Measurements from ENCODE around the gene ISCA1.

DNA sequence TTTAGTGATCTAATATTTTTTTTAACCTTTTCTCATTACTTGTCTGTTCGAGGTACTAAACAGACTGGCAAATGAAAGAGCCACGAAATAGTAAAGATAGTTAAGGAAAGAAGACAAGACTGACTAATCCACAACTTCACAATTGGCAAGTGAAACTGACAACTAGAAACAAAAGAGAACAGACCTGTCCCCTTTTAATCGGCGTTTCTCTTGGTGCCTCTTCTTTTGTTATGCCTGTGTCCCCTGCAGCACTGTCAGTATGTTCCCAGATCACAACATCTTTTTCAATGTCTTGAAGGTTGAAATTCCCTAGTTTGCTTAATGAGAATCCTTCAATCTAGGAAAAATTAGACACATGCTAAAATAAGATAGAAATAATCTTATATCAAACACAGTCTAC, 45.8 kb upstream of the ISCA1 start:
- TF ChIP-seq GATA3 (IDR thresholded peaks at IDR 0.05; ENCODE audit: low read depth, low read length), result no peak
- TF ChIP-seq GATA2 (IDR thresholded peaks at IDR 0.05; ENCODE audit: low read depth, low read length), result no peak
